Measurements from ENCODE around the gene FBRSL1.

Gene FBRSL1

GRCh38 chr12:132488127-132489077 lies 1.5 kb upstream of the FBRSL1 start:
- peak overlapping the region; percentile 70; the same call in 1 of the 2 replicates for H3K4me3 ChIP-seq (ENCODE audit: low read length)
- no peak for TF ChIP-seq ZNF274 (IDR thresholded peaks at IDR 0.05; ENCODE audit: low read depth, low read length)

GRCh38 chr12:132489078-132489601 lies 811 bp upstream of the FBRSL1 start:
- no peak for TF ChIP-seq ZNF274 (IDR thresholded peaks at IDR 0.05; ENCODE audit: low read depth, low read length)
- H3K4me3 ChIP-seq (ENCODE audit: low read length) = peak overlapping the region; percentile 70

DNA sequence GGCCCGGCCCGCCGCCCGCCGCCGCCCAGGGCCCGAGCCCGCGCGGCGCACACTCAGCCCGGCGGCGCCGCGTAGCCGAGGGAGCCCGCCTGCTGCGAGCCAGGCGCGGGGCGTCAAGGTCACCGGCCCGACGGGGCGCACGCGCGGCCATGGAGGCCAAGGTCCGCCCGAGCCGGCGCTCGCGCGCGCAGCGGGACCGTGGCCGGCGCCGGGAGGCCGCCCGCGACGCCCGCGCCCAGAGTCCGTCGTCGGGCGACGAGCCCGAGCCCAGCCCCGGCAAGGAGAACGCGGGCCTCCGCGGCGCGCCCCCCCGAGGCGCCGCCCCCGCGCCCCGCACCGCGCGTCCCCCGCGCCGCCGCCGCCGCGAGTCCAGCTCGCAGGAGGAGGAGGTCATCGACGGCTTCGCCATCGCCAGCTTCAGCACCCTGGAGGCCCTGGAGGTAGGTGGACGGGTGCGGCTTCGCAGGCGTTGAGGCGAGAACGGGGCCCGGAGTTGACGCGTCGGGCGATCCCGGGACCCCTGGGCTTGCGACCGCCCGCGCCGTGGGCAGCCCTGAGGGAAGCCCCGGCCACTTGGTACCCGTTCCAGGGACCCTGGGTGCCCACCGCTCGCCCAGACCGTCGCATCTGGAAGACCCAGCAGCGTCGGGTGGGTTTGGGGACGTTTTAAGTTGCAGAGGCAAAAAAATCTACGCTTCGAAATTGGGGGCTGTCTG lies 629 bp downstream of the FBRSL1 start:
- peak overlapping the region; percentile 66 for H3K4me3 ChIP-seq (ENCODE audit: low read length)
- no peak for TF ChIP-seq ZNF274 (IDR thresholded peaks at IDR 0.05; ENCODE audit: low read depth, low read length)

GRCh38 chr12:132491138-132491663 lies 1.2 kb downstream of the FBRSL1 start:
- no peak for TF ChIP-seq ZNF274 (IDR thresholded peaks at IDR 0.05; ENCODE audit: low read depth, low read length)

GRCh38 chr12:132491761-132492378 lies 1.9 kb downstream of the FBRSL1 start:
- peak overlapping the region; percentile 66 for H3K4me3 ChIP-seq (ENCODE audit: low read length)
- TF ChIP-seq ZNF274 (IDR thresholded peaks at IDR 0.05; ENCODE audit: low read depth, low read length) = no peak

More at GRCh38 chr12:132491138-132491663, 1.2 kb downstream of the FBRSL1 start:
- peak overlapping the region; percentile 66 for H3K4me3 ChIP-seq (ENCODE audit: low read length)

- H3K4me3 ChIP-seq (ENCODE audit: low read length) = no peak overlapping the region
- no peak for TF ChIP-seq ZNF274 (IDR thresholded peaks at IDR 0.05; ENCODE audit: low read depth, low read length)
Measured at GRCh38 chr12:132492522-132492921, 2.6 kb downstream of the FBRSL1 start.

DNA sequence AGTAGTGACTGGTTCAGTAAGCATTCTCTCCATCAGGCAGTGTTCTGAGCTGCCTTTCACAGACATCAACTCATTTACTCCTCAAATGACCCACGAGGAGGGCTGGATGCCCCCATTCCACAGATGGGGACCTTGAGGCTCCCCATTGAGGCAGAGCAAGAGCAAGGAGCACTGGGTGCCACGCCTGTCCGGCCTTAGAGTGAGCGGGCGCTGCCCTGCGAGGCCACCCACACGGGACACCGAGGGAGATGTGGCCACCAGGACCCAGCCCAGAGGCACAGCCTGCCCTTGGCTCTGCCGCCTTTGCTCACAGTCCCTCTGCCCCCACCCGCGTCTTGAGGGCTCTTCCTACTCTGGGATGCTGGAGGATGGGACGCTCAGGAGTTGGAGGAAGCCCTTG lies 3.0 kb downstream of the FBRSL1 start:
- H3K4me3 ChIP-seq (ENCODE audit: low read length) = no peak overlapping the region
- TF ChIP-seq ZNF274 (IDR thresholded peaks at IDR 0.05; ENCODE audit: low read depth, low read length) = no peak

- H3K4me3 ChIP-seq (ENCODE audit: low read length) = no peak overlapping the region
- TF ChIP-seq ZNF274 (IDR thresholded peaks at IDR 0.05; ENCODE audit: low read depth, low read length) = no peak
Measured at GRCh38 chr12:132493482-132494178, 3.7 kb downstream of the FBRSL1 start.

DNA sequence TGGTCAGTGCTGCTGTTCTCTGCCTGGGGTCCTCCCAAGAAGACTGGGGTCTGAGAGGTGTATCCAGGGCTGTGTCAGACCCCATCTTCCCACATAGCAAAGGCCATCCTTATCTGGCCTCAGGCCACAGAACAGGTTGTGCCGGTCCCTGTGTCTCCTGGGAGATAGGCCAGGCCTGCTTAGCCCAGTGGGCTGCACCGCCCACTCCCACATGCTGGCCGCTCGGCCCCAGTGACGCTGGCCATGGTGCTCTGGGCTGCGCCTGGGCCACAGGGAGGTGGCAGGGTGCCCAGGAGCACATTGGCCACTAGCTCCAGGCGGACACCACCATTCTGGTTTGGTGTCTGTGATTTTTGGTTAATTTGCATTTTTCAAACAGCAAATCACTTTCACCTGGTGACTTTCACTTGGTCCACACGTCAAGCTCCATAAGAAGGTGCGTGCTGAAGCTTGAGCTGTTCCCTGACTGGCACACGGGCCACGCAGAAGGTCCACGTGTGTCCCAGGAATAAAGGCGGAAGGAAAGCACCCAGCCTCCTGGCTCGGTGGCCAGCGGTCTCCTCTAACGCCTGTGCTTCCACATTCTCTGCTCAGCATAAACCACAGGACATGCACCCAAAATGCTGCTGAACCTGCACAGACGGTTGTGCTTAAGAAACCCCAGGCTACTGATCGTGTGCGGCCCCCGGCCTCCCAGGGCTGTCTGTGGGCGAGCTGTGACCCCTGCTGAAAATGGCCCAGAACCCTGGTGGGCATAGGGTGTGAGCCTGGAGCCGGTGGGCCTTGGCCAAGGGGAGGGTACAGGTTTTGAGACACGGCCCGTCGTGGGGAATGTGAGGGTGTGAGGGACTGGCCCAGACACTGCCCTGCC lies 4.6 kb downstream of the FBRSL1 start:
- no peak overlapping the region for H3K4me3 ChIP-seq (ENCODE audit: low read length)
- no peak for TF ChIP-seq ZNF274 (IDR thresholded peaks at IDR 0.05; ENCODE audit: low read depth, low read length)

- H3K4me3 ChIP-seq (ENCODE audit: low read length) = no peak overlapping the region
- no peak for TF ChIP-seq ZNF274 (IDR thresholded peaks at IDR 0.05; ENCODE audit: low read depth, low read length)
Measured at GRCh38 chr12:132495165-132495544, 5.2 kb downstream of the FBRSL1 start.

- H3K4me3 ChIP-seq (ENCODE audit: low read length) = no peak overlapping the region
- no peak for TF ChIP-seq ZNF274 (IDR thresholded peaks at IDR 0.05; ENCODE audit: low read depth, low read length)
Measured at GRCh38 chr12:132495629-132496357, 5.8 kb downstream of the FBRSL1 start.

DNA sequence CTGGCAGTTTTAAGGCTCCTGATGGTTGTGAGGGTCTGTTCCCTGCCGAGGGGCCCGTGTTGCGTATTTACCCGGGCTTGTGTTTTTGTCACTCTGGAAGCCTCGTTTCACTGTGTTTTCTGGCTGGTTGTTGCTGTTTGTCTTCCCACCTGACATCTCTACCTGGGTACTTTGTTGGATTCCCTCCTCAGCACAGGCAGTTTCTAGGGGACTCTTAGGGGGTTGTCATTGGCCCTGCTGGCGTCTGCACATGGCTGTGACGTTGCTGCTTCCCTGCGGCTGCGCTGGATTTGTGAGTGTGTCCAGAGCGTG lies 6.4 kb downstream of the FBRSL1 start:
- no peak for TF ChIP-seq ZNF274 (IDR thresholded peaks at IDR 0.05; ENCODE audit: low read depth, low read length)
- no peak overlapping the region for H3K4me3 ChIP-seq (ENCODE audit: low read length)
